Activated CD8-positive, alpha-beta memory T cell treated with anti-CD3 and anti-CD28 coated beads for 48 hours (primary cell): ENCODE data around the gene CPSF4.
"Not testable (repeated sequence)": the region's sequence is repeated elsewhere in the genome, so short reads cannot be mapped to it uniquely, and the experiment has no call there.

Experiments
- DNase-seq, 3 experiments: peaks; one replicate each; pipeline ENCODE4 v3.0.0-alpha.2; 2020; ENCODE audit warnings: low read depth in 2 of 3, low spot score in 2 of 3

CPSF4 gene

DNA sequence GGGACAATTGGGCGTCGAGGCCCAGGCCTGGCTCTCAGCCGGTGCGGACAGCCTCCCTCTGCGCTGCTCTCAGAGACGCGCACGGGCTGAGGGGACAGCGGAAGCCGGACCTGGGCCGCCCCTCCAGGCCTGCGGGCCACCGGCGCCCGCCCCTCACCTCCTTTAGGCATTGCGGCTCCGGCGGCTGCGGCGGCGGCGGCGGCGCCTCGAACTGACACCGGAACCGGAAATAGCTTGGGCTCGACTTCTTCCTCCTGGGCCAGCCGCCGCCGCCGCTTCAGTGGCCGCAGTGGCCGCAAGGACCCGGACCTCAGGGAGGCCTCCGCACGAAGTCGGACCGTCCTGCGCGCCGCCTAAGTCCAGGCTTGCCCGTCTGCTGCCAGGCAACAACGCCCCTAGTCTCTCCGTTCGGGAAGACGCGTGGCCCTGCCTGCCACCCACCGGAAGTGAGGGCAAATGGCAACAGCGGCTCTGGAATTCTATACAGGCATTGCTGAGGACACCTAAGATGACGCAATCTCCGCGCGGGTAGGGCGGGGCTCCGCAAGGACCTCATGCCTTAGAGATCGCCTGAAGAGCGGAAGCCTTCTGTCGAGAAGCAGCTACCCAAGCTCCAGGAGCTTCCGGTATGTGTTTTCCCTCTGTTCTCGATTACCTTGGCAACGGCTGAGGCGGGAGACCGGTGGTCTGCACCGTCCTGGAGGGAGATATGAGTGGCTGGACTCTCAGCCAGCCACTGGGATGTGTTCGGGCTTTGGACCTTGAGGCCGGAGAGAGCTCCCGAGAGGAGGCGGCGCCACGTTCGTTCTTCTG, 30.2 kb upstream of the CPSF4 start, which contains the start of the genes BUD31 and PDAP1:
Gene BUD31 (plus strand): TSS at position 591 of the 813 bp plus-strand sequence. CDS start 2,124 bp downstream, outside the sequence.
Gene PDAP1 (minus strand): TSS at position 219 of the 813 bp plus-strand sequence. CDS start 49 bp downstream, at position 170.
- DNase-seq = peak; percentile 84 to 95 (median 94)

DNA sequence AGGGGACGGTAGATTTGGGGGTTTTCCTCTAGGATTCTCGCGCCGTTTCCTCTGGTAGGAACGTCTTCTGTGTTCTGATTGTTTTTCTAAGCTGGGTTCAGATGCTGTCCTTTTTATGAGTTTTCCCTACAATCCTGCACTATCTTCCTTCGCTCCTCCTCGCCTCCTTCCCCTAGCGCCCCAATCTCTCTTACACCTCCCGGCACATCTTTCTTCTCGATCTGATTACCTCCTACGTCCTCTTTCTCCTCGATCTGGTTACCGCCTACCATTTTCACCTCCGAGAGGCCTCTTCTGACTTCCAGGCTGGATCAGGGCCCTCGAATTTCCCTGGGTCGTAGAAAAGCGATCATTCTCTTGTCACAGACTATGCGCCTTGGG, 29.6 kb upstream of the CPSF4 start:
- no peak for DNase-seq

DNA sequence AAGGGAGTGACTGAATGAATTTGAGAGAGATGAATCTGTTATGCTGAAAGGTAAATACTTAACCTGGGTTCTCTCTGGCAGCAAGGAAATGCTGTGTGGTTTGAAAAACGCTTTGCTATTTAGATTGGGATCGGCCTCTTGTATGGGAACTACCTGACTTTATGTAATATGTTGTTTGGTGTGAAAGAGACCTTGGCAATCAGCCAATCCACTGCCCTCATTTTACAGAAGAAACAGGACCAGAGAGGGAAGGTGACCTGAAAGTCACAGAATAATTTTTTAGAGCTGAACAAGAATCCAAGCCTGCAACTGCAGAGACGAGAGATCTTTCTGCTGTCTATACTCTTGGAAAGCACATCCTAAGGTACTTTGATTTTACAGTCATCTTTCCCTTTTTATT, 28.9 kb upstream of the CPSF4 start:
- no peak for DNase-seq

DNA sequence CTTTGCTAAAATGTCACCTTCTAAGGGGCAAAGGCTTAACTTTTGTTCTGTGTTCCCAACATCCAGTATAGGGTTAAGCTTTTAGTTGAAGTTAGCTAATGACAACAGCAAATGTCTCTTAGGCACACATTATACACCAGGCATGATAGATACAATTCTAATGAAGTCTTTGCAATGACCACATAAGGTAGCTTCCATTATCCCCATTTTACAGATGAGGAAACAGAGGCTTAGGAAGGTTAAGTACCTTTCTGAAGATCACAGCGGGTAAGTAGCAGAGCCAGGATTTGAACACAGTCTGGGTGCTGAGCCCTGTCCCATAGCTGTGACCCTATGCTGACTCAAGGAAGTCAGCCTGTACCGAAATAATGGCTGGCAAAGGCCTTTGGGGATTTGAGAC, 28.1 kb upstream of the CPSF4 start:
- DNase-seq = no peak

DNA sequence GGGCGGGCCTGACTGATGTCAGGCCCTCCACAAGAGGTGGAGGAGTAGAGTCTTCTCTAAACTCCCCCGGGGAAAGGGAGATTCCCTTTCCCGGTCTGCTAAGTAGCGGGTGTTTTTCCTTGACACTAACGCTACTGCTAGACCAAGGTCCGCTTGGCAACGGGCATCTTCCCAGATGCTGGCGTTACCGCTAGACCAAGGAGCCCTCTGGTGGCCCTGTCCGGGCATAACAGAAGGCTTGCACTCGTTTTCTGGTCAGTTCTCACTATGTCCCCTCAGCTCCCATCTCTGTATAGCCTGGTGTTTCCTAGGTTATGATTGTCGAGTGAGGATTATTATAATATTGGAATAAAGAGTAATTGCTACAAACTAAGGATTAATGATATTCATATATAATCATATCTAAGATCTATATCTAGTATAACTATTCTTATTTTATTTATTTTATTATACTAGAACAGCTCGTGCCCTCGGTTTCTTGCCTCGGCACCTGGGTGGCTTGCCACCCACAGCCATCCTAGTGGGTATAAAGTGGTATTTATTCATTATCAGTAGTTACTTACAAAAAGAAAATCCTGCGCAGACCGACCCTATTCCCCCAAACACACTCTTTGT, 23.1 kb upstream of the CPSF4 start:
- DNase-seq = not testable (repeated sequence)

DNA sequence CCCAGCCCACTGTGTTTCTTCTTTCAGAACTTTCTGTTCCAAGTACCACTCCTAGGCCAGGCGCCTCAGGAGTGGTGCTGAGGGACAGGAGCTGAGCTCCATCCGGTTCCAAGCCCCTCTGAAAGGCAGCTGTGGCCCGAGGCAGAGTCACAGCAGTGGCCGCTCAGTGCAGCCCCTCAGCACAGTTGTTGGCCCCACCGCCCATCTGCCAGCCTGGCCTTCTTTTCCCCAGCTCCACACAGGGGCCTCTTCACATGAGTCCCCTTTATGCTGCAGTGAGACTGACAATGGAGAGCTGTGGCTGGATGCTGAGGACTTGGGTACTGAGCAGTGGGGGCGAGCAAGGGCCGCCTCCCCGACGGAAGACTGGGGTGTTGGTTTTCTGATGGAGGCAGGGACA, 20.5 kb upstream of the CPSF4 start:
- no peak for DNase-seq

DNA sequence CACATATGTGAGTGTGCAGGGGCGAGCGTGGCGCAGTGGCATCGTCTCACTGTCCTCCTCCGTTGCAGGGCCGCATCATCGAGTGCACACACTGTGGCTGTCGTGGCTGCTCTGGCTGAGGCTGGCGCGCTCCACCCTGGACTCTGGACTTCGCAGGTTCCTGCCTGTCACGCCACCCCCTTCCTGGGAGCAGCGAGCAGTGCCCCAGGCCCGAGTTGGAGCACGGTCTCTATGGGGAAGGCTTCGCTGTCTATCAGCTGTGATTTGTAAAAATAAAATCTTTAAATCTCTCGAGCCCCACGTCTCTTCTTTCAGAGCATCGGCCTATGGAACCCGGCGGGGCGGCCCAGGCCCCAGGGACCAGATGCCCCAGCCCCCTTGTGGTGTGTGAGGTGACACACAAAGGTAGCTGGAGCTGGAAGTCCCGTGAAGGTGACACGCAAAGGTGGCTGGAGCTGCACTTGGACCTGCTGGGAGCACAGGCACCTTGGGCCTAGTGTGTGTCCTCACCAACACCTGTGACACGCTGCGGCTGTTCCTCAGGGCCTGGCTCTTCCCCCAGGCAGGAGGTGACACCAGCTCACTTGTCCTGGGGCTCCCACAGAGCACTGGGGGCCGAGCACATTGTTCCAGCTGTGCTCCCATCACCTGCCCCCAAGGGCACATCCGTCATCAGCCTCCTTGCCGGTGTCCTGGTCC, 19.3 kb upstream of the CPSF4 start:
- no peak for DNase-seq

DNA sequence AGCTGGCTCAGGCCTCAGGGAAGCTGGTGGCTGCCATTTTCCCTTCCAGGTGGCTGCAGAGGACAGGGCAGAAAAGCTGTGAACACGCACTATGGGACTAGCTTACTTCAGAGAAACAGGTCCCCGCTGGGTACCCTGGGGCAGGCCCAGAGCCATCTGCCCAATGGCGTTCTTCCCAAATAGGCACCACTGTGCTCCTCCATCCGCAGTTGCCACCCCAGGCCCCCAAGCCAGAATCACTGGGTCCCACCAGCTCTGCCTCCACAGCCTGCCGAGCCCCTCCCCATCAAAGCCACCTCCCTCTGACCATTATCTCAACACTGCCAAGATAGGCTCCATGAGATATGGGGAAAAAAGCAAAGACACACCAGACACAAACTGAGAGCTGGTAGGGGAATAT, 18.5 kb upstream of the CPSF4 start:
- DNase-seq = no peak

DNA sequence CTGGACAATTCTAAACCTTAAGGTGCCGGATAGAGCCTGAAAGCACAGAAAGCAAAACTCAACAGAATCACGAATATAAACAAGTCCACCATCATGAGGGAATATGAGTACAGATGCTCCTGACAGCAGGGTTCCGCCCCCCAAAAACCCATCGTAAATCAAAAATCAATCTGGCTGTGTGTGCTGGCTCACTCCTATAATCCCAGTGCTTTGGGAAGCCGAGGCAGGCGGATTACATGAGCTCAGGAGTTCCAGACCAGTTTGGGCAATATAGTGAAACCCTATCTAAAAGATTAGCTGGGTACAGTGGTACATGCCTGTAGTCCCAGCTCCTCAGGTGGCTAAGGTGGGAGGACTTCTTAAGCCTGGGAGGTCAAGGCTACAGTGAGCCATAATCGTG, 17.8 kb upstream of the CPSF4 start:
- no peak for DNase-seq

DNA sequence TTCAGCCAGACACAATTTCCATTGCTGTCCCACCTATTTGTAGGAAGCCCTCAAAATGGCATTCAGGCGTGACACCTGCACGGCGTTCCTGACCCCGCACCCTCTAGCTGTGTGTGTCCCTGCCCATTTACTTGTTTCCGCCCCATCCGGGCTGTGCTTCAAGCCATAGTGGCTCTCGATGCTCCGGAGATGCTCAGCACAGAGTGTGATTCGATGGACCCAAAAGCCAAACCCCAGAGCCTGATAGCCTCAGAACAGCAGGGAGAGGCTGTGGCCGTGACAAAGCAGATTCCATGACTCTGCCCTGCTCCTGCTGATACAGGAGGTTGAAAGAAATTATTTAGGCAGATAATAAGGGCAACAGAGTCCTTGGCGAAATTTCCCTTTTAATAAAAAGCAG, 16.6 kb upstream of the CPSF4 start:
- no peak for DNase-seq

DNA sequence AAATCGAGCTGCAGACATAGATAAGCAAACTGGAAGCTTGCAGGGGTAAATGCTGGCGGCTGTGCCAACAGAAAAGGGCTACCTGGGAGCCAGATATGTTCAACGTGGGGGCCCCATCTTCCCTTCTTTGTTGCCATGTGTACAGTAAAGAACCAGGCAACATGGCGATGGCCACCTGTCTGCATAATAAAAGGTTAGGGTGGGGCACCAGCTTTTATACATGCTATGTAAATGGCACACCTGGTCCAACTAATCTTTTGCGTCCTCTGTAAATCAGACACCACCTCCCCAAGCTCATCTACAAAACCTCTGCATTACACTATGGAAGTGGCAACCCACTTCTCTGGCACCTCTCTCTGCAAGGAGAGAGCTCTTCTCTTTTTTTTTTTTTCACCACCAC, 16.1 kb upstream of the CPSF4 start:
- DNase-seq = no peak

DNA sequence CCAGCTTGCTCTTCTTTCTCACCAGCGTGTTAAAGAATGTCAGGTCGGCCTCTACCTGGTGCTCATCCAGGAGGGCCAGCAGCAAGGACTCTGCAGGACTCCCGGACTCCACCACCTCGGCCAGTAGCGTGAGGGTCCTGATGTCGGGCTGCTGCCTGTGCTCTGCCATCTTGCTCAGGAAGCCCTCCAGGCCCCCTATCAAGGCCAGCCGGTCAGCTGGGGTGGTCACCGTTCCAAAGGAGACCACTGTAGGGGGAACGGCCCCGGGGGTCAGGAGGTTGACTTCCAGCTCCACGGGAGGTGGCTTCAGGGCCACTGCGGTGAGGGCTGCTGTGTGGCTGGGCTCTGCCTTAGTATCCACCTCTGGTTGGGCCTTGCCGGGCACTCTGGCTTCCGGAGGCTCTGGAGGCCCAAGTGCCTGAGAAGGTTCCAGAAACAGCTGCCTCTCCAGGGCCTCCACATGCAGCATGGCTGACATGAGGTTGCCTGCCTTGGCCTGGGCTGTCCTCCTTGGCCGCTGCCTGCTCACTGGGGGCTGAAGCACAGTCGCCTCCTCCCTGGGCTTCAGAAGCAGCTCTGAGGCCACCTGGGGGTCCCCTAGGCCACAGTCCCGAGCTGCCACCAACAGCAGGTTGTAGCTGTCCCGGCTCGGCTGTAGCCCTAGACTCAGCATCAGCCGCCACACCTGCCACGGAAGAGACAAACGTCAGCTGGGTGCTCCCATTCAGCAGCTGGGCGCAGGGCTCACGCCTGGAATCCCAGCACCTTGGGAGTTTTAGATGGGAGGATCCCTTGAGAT, 13.6 kb upstream of the CPSF4 start:
- no peak for DNase-seq

DNA sequence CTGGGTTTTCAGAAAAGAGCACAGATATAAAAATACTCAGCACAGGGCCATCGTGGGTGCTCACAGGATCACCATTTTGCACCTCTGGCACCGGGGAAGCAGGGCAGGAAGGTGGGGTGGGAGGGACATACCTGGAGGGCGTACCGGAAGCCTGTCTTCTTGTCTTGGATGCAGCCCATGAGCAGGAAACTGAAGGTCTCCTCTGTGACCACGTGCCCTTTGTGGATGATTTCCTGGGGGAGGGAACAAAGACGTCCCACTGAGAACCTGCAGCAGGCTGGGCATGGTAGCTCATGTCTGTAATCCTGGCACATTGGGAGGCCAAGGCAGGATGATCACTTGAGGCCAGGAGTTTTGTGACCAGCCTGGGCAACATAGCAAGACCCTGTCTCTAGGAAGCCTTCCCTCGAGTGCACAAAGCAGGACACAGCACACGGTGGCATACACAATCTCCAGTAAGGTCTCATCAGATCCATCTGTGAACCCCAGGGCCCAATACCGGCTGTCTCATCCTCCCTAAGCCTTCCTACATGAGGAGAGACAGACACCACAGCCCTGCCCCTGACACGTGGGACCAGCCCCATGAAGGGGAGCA, 9.7 kb upstream of the CPSF4 start:
- no peak for DNase-seq

DNA sequence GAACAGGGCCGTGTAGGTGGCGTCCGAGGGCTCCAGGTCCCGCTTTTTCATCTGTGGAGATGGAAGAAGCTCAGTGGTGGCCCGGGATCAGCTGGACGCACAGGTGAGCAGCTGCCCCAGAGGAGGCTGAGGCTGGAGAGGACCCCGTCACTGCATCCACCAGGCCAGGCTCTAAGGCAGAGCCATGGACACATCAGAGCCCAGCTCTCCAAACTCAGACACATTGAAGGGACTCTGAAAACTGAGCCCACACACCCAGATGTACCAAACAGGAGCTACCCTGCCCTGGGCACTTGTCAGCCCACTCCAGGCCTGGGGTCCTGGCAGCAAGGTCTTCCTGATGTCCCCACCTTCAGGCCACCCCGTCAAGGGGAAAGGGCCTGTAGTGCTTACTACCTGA, 9.0 kb upstream of the CPSF4 start:
- DNase-seq = no peak

DNA sequence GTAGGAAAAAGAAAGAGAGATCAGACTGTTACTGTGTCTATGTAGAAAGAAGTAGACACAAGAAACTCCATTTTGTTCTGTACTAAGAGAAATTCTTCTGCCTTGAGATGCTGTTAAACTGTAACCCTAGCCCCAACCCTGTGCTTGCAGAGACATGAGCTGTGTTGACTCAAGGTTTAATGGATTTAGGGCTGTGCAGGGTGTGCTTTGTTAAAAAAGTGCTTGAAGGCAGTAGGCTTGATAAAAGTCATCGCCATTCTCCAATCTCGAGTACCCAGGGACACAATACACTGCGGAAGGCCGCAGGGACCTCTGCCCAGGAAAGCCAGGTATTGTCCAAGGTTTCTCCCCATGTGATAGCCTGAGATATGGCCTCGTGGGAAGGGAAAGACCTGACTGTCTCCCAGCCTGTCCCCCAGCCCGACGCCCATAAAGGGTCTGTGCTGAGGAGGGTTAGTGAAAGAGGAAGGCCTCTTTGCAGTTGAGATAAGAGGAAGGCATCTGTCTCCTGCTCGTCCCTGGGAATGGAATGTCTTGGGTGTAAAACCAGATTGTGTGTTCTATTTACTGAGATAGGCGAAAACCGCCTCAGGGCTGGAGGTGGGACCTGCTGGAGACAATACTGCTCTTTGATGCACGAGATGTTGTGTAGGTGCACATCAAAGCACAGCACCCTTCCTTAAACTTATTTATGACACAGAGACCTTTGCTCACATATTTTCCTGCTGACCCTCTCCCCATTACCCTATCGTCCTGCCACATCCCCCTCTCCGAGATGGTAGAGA, 6.8 kb upstream of the CPSF4 start:
- not testable (repeated sequence) for DNase-seq

DNA sequence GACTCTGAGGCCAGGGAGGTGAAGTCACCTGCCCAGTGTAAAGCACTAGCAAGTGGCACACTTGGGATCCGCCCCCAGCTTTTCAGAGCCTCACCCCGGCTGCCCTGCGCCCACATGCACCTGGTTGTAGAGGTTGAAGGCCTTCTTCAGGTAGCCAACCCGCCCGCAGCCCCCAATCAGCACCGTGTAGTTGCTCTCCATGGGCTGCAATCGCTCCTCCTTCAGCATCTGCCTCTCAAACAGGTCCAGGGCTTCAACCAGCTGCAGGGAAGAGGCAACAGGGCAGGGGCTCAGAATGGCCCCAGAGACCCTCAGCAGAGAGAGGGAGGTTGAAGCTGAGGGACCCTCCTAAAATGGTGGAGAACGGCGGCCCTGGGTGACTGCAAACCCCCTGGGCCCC, 5.6 kb upstream of the CPSF4 start:
- no peak for DNase-seq

DNA sequence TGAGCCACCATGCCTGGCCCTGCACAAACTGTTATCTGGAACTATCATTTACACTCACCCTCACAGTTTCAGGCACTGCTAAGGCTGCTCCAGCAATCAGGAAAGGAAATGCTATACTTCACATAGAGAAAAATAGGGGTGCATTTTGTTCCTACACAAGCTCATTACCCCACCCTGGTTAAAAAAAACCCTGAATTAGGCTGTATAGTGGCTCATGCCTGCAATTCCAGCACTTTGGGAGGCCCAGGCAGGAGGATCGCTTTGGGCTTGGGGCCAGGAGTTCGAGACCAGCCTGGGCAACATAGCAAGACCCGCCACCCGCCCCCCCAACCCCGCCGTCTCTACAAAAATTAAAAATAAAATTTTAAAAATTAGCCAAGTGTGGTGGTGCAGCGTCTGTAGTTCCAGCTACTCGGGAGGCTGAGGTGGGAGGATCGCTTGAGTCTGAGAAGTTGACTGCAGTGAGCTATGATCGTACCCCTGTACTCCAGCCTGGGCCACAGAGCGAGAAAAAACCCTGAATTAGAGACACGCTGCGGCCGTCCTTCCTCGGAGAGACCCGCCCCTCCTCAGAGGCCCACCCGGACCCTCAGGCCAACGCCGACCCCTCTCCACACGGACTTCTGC, 684 bp upstream of the CPSF4 start:
- no peak for DNase-seq

DNA sequence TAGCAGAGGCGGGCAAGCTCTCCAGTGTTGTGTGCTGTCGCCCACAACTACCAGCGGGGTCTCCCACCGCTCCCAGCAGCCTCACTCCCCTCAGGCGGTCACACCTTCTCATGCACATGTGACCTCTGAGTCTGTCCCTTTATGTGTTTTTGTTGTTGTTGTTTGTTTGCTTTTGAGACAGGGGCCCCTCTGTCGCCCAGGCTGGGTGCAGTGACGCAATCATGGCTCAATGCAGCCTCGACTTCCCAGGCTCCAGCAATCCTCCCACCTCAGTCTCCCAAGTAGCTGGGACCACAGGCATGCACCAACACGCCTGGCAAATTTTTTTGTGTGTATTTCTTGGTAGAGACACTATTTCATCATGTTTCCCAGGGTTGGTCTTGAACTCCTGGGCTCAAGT, 1.5 kb downstream of the CPSF4 start:
- DNase-seq = no peak

DNA sequence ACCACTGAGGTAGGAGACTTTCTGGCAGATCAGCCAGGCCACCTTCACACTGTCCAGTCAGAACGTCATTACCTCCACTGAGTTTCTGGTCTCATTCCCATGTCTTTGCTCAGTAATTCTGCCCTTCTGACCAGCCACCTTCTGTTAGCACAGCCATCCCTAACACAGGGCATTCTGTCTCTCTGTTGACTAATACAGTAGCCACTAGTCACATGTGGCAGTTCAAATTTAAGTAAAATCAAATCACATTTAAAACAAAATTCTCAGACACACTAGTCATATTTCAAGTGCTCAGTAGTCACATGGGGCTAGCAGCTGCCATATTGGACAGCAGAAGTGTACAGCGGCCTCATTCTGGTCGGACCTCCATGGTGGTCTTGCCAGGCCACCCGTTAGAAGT, 7.4 kb downstream of the CPSF4 start:
- DNase-seq = no peak

DNA sequence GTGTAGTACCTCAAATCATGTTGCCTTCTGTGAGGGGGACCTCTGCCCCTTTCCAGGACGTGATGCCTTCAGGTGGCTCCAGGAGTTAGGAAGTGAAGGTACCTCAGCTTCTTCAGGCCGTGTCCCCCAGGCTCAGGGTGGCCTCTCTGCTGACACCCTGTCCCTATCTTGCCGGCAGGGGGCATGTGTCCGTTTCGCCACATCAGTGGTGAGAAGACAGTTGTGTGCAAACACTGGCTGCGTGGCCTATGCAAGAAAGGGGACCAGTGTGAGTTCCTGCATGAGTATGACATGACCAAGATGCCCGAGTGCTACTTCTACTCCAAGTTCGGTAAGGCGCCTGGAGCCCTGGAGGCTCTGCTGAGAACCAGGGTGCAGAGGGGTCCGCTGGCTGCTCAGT, 9.2 kb downstream of the CPSF4 start:
- no peak for DNase-seq
